SK-N-MC (cell line): ENCODE measurements around the gene SFXN5.

Source experiments
- EZH2 ChIP-seq: fragments of 200-600 bp; sonication (generic); IDR thresholded peaks from one replicate; pipeline ENCODE4 v1.6.1; 2017; ENCODE audit warnings: antibody characterized with exemption
- FOXP2 ChIP-seq: optimal IDR thresholded peaks from 2 replicates; pipeline ENCODE3; 2011; ENCODE audit warnings: mild to moderate bottlenecking, moderate library complexity; ENCODE audit not compliant: insufficient read depth; ENCODE audit errors: extremely low read length, control extremely low read depth
- POLR2AphosphoS5 ChIP-seq: IDR thresholded peaks from 2 replicates; pipeline ENCODE4 v1.6.1; 2012; ENCODE audit warnings: mild to moderate bottlenecking, low read depth, low read length, borderline replicate concordance

DNA sequence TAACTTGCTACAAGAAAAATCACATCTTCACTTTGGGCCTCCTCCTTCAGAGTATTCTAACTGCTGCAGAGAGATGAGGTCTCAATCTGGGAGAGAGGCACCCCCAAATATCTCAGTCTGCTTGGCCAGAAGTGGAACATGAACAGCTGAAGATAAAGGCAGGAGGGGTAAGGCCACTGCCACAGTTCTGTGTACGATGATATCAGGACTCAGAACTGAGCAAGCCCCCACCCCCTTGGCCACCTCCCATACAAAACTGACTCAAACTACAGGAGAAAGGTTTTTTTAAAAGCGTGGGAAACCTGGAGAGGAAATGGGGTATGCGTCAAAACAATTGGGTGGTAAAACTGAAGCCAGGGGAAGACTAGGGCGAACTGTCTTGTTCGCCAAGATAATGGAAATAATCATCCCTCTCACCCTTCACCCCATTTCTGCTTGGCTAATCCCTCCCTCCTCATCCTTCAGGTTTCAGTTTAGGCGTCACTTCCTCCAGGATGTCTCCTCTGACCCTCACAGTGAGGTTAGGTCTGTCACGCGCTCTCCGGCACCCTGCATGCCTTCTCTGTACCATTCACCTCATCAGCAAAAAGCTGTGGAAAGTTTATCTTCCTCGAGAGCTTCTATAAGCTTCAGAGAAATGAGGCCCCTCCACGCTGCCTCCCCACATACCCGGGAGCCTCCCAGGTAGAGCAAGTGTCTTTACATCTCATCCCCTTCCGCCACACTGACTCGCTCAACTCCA lies 64.4 kb downstream of the SFXN5 start:
- no peak for TF ChIP-seq EZH2
- no peak for TF ChIP-seq POLR2AphosphoS5
- TF ChIP-seq FOXP2: no peak
